IMR-90 (cell line): ENCODE measurements around the gene ETS1.

ENCODE experiments used
- CEBPB ChIP-seq: IDR thresholded peaks from 2 replicates; pipeline ENCODE4 v1.6.1; 2012; ENCODE audit warnings: low read depth, low read length, improper control_type of control experiment
- CTCF ChIP-seq: conservative IDR thresholded peaks from 2 replicates; pipeline ENCODE4 v1.5.1; 2012; ENCODE audit warnings: mild to moderate bottlenecking, low read depth, low read length, improper control_type of control experiment
- RAD21 ChIP-seq: IDR thresholded peaks from 2 replicates; pipeline ENCODE4 v1.6.1; 2012; ENCODE audit warnings: low read length, improper control_type of control experiment
- RCOR1 ChIP-seq: IDR thresholded peaks from 2 replicates; pipeline ENCODE4 v1.6.1; 2012; ENCODE audit warnings: mild to moderate bottlenecking, low read length, improper control_type of control experiment; ENCODE audit not compliant: insufficient replicate concordance
- RFX5 ChIP-seq: IDR thresholded peaks from 2 replicates; pipeline ENCODE4 v1.8.0; 2012; ENCODE audit warnings: low read depth, mild to moderate bottlenecking, low read length, moderate library complexity

GRCh38 chr11:128572965-128573364, 14.4 kb downstream of the ETS1 start:
- TF ChIP-seq RFX5 = no peak
- no peak for TF ChIP-seq CEBPB
- no peak for TF ChIP-seq CTCF
- no peak for TF ChIP-seq RCOR1
- no peak for TF ChIP-seq RAD21
